DOHH2 (cell line): ENCODE measurements around the gene ARFGEF3.

ENCODE experiments used
- H3F3A ChIP-seq: fragments of 200-600 bp; sonication (generic), shearing (Covaris generic); 2 replicates; pipeline ENCODE4 v1.6.0; 2016; ENCODE audit warnings: antibody characterized with exemption, mild to moderate bottlenecking; ENCODE audit not compliant: control insufficient read depth, insufficient read depth
- H3K27ac ChIP-seq: fragments of 200-600 bp; sonication (generic); 2 replicates; pipeline ENCODE4 v1.5.1; 2014; ENCODE audit warnings: low read depth, mild to moderate bottlenecking, low read length, moderate library complexity
- H3K27me3 ChIP-seq: fragments of 200-600 bp; sonication (generic); 2 replicates; pipeline ENCODE4 v1.6.1; 2014; ENCODE audit warnings: mild to moderate bottlenecking, low read length, mixed read lengths; ENCODE audit not compliant: control insufficient read depth
- H3K36me3 ChIP-seq: fragments of 200-600 bp; sonication (generic); 2 replicates; pipeline ENCODE4 v1.6.1; 2014; ENCODE audit warnings: mild to moderate bottlenecking, low read length, moderate library complexity, mixed read lengths; ENCODE audit not compliant: control insufficient read depth
- H3K4me1 ChIP-seq: fragments of 200-600 bp; sonication (generic); 2 replicates; pipeline ENCODE4 v1.6.1; 2014; ENCODE audit warnings: mild to moderate bottlenecking, low read length, mixed read lengths; ENCODE audit not compliant: control insufficient read depth
- H3K4me2 ChIP-seq: fragments of 200-600 bp; sonication (generic); 2 replicates; pipeline ENCODE4 v1.6.0; 2014; ENCODE audit warnings: mild to moderate bottlenecking, low read length, moderate library complexity
- H3K4me3 ChIP-seq: fragments of 200-600 bp; sonication (generic); 2 replicates; pipeline ENCODE4 v1.5.1; 2014; ENCODE audit warnings: mild to moderate bottlenecking, low read length, mixed read lengths
- H3K79me2 ChIP-seq: fragments of 200-600 bp; sonication (generic); 2 replicates; pipeline ENCODE4 v1.6.1; 2014; ENCODE audit warnings: mild to moderate bottlenecking, low read length, mixed read lengths; ENCODE audit not compliant: control insufficient read depth
- H3K9me2 ChIP-seq: fragments of 200-600 bp; sonication (generic); replicated peaks from 2 replicates; pipeline ENCODE4 v1.6.1; 2014; ENCODE audit warnings: mild to moderate bottlenecking, low read length, mixed read lengths; ENCODE audit not compliant: control insufficient read depth
- H3K9me3 ChIP-seq: fragments of 200-600 bp; sonication (generic); 2 replicates; pipeline ENCODE4 v1.6.1; 2014; ENCODE audit warnings: antibody characterized with exemption, low read length, mixed read lengths; ENCODE audit not compliant: control insufficient read depth, insufficient read depth
- H4K20me1 ChIP-seq: fragments of 200-600 bp; sonication (generic); 2 replicates; pipeline ENCODE4 v1.6.0; 2014; ENCODE audit warnings: low read depth, mild to moderate bottlenecking, antibody characterized with exemption, low read length, moderate library complexity; ENCODE audit not compliant: control insufficient read depth, insufficient read depth
- EZH2phosphoT487 ChIP-seq: fragments of 200-600 bp; sonication (generic); IDR thresholded peaks from 2 replicates; pipeline ENCODE4 v1.6.1; 2017; ENCODE audit warnings: borderline replicate concordance, mild to moderate bottlenecking, antibody characterized with exemption, low read length, moderate library complexity, mixed read lengths
- TF ChIP-seq, protein P1 (sequence below): fragments of 200-600 bp; sonication (generic); IDR thresholded peaks from one replicate; pipeline ENCODE4 v1.5.1; 2014; ENCODE audit warnings: antibody characterized with exemption, mild to moderate bottlenecking, low read depth, low read length; ENCODE audit not compliant: poor library complexity, severe bottlenecking

Gene ARFGEF3

GRCh38 chr6:138155443-138155842 lies 6.3 kb upstream of the ARFGEF3 start:
- H3K36me3 ChIP-seq: no peaks in the 10 kb centered on the region
- no peaks in the 10 kb centered on the region for H3K9me3 ChIP-seq
- H4K20me1 ChIP-seq: no peaks in the 10 kb centered on the region
- no peak overlapping the region for H3K27ac ChIP-seq
- no peak overlapping the region for H3K4me3 ChIP-seq
- H3K79me2 ChIP-seq: no peaks in the 10 kb centered on the region
- H3K9me2 ChIP-seq: no peaks in the 10 kb centered on the region
- H3K4me2 ChIP-seq: no peak overlapping the region
- H3K27me3 ChIP-seq: peaks cover 4% of the 10 kb centered on the region; the same call in 1 of the 2 replicates
- TF ChIP-seq, protein P1, sequence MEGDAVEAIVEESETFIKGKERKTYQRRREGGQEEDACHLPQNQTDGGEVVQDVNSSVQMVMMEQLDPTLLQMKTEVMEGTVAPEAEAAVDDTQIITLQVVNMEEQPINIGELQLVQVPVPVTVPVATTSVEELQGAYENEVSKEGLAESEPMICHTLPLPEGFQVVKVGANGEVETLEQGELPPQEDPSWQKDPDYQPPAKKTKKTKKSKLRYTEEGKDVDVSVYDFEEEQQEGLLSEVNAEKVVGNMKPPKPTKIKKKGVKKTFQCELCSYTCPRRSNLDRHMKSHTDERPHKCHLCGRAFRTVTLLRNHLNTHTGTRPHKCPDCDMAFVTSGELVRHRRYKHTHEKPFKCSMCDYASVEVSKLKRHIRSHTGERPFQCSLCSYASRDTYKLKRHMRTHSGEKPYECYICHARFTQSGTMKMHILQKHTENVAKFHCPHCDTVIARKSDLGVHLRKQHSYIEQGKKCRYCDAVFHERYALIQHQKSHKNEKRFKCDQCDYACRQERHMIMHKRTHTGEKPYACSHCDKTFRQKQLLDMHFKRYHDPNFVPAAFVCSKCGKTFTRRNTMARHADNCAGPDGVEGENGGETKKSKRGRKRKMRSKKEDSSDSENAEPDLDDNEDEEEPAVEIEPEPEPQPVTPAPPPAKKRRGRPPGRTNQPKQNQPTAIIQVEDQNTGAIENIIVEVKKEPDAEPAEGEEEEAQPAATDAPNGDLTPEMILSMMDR: no peak
- TF ChIP-seq EZH2phosphoT487: no peak
- H3K4me1 ChIP-seq: no peaks in the 10 kb centered on the region
- H3F3A ChIP-seq: no peaks in the 10 kb centered on the region

- H3K9me3 ChIP-seq: no peaks in the 10 kb centered on the region; the same call in 1 of the 2 replicates
- no peaks in the 10 kb centered on the region for H3K4me1 ChIP-seq
- no peaks in the 10 kb centered on the region for H3K9me2 ChIP-seq
- H3K4me2 ChIP-seq: no peak overlapping the region
- H3K27ac ChIP-seq: no peak overlapping the region
- H3F3A ChIP-seq: no peaks in the 10 kb centered on the region
- no peak for TF ChIP-seq EZH2phosphoT487
- TF ChIP-seq, protein P1: no peak
- H3K4me3 ChIP-seq: no peak overlapping the region
- no peaks in the 10 kb centered on the region for H3K36me3 ChIP-seq
- no peaks in the 10 kb centered on the region for H3K79me2 ChIP-seq
- H3K27me3 ChIP-seq: peaks cover 20% of the 10 kb centered on the region
- no peaks in the 10 kb centered on the region for H4K20me1 ChIP-seq
These were observed 3.6 kb upstream of the ARFGEF3 start for GRCh38 chr6:138157986-138158638.

DNA sequence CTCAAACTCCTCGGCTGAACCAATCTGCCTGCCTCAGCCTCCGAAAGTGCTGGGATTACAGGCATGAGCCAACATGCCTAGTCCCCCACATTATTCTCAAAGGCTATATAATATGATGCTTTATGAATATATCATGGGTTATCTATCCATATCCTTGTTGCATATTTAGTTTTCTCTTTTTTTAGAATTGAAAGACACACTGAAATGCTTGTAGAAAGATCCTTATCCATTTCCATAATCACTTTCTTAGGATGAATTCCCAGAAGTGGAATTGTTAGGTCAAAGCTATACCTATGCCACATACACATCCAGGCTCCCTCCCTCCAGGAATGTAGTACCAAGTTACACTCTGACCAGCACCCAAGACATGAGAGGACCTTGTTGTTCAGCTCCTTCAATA lies 2.5 kb upstream of the ARFGEF3 start:
- no peak for TF ChIP-seq EZH2phosphoT487
- TF ChIP-seq, protein P1: no peak
- peaks cover 21% of the 10 kb centered on the region for H3K27me3 ChIP-seq
- no peak overlapping the region for H3K4me2 ChIP-seq

More for the DNA sequence above, 2.5 kb upstream of the ARFGEF3 start:
- H3K27ac ChIP-seq: no peak overlapping the region
- H4K20me1 ChIP-seq: no peaks in the 10 kb centered on the region
- no peaks in the 10 kb centered on the region; the same call in 1 of the 2 replicates for H3K9me2 ChIP-seq
- no peaks in the 10 kb centered on the region for H3K79me2 ChIP-seq
- no peaks in the 10 kb centered on the region for H3K36me3 ChIP-seq
- H3K9me3 ChIP-seq: no peaks in the 10 kb centered on the region; the same call in 1 of the 2 replicates
- no peaks in the 10 kb centered on the region for H3K4me1 ChIP-seq
- no peak overlapping the region for H3K4me3 ChIP-seq
- H3F3A ChIP-seq: no peaks in the 10 kb centered on the region
